ENCODE measurements around the gene CTDSP1.

DNA sequence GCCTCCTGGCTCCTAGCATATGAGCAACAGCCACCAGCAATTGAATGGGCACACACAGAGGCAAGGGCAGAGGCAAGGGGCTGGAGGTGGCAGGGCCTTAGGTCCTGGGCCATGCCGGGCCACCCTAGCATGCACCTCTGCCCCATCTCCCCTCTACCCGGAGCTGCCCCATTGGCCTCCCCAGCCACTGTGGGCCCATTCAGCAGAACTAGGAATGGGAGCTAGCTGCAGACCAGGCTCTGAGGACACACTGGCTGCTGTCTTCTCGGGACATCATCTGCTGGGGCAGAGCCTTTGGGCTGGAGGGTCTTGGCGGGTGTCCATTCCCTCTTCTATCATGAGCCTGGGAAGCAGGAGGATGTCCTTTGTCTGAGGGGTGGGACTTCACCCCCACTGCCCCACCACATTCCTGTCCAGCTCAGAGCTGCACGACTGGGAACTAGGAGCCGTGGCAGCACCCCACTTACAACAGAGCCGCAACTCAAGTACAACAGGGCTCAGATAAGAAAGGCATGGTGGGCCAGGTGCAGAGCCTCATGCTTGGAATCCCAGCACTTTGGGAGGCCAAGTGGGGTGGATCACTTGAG is 20.1 kb downstream of the CTDSP1 start:
- TF ChIP-seq, protein P1, sequence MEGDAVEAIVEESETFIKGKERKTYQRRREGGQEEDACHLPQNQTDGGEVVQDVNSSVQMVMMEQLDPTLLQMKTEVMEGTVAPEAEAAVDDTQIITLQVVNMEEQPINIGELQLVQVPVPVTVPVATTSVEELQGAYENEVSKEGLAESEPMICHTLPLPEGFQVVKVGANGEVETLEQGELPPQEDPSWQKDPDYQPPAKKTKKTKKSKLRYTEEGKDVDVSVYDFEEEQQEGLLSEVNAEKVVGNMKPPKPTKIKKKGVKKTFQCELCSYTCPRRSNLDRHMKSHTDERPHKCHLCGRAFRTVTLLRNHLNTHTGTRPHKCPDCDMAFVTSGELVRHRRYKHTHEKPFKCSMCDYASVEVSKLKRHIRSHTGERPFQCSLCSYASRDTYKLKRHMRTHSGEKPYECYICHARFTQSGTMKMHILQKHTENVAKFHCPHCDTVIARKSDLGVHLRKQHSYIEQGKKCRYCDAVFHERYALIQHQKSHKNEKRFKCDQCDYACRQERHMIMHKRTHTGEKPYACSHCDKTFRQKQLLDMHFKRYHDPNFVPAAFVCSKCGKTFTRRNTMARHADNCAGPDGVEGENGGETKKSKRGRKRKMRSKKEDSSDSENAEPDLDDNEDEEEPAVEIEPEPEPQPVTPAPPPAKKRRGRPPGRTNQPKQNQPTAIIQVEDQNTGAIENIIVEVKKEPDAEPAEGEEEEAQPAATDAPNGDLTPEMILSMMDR (IDR thresholded peaks at IDR 0.05), result no peak
- TF ChIP-seq, protein P2, sequence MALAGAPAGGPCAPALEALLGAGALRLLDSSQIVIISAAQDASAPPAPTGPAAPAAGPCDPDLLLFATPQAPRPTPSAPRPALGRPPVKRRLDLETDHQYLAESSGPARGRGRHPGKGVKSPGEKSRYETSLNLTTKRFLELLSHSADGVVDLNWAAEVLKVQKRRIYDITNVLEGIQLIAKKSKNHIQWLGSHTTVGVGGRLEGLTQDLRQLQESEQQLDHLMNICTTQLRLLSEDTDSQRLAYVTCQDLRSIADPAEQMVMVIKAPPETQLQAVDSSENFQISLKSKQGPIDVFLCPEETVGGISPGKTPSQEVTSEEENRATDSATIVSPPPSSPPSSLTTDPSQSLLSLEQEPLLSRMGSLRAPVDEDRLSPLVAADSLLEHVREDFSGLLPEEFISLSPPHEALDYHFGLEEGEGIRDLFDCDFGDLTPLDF (CRISPR knock-in tag; IDR thresholded peaks at IDR 0.05), result no peak
- TF ChIP-seq ZNF121 (CRISPR knock-in tag; IDR thresholded peaks at IDR 0.05), result no peak
- TF ChIP-seq, protein P3, sequence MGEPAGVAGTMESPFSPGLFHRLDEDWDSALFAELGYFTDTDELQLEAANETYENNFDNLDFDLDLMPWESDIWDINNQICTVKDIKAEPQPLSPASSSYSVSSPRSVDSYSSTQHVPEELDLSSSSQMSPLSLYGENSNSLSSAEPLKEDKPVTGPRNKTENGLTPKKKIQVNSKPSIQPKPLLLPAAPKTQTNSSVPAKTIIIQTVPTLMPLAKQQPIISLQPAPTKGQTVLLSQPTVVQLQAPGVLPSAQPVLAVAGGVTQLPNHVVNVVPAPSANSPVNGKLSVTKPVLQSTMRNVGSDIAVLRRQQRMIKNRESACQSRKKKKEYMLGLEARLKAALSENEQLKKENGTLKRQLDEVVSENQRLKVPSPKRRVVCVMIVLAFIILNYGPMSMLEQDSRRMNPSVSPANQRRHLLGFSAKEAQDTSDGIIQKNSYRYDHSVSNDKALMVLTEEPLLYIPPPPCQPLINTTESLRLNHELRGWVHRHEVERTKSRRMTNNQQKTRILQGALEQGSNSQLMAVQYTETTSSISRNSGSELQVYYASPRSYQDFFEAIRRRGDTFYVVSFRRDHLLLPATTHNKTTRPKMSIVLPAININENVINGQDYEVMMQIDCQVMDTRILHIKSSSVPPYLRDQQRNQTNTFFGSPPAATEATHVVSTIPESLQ (CRISPR knock-in tag; IDR thresholded peaks at IDR 0.05), result no peak
- no peak for TF ChIP-seq ZBTB21 (CRISPR knock-in tag; IDR thresholded peaks at IDR 0.05; ENCODE audit: borderline replicate concordance)
- no peak for TF ChIP-seq CREB1 (CRISPR knock-in tag; IDR thresholded peaks at IDR 0.05)
- no peak for TF ChIP-seq ZNF396 (CRISPR knock-in tag; IDR thresholded peaks at IDR 0.05; ENCODE audit: borderline replicate concordance)
- no peak for TF ChIP-seq KAT7 (CRISPR knock-in tag; IDR thresholded peaks at IDR 0.05; ENCODE audit: borderline replicate concordance)
- TF ChIP-seq SP1 (CRISPR knock-in tag; conservative IDR thresholded peaks at IDR 0.05), result no peak
- TF ChIP-seq, protein P4, sequence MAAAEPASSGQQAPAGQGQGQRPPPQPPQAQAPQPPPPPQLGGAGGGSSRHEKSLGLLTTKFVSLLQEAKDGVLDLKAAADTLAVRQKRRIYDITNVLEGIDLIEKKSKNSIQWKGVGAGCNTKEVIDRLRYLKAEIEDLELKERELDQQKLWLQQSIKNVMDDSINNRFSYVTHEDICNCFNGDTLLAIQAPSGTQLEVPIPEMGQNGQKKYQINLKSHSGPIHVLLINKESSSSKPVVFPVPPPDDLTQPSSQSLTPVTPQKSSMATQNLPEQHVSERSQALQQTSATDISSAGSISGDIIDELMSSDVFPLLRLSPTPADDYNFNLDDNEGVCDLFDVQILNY (CRISPR knock-in tag; IDR thresholded peaks at IDR 0.05), result no peak

Data from WTC11 (cell line).